HG03159 (cell line): ENCODE data around the gene STARD3.

Source experiments
- ATAC-seq: cut with Tn5 transposase; IDR thresholded peaks from one replicate; pipeline ENCODE4 v1.9.1; 2021; ENCODE audit warnings: mild to moderate bottlenecking, moderate library complexity; ENCODE audit not compliant: unreplicated experiment

STARD3 gene

GRCh38 chr17:39658346-39658745, 21.4 kb downstream of the STARD3 start:
- no peak for ATAC-seq

GRCh38 chr17:39658760-39659159, 21.8 kb downstream of the STARD3 start:
- ATAC-seq: no peak

GRCh38 chr17:39659279-39660010, 22.5 kb downstream of the STARD3 start:
- ATAC-seq: no peak

- no peak for ATAC-seq
Observed at GRCh38 chr17:39660011-39660360, 23.0 kb downstream of the STARD3 start.

- no peak for ATAC-seq
Observed at GRCh38 chr17:39660397-39661385, 23.7 kb downstream of the STARD3 start.

GRCh38 chr17:39661744-39662541, 25.0 kb downstream of the STARD3 start:
- ATAC-seq: no peak

- no peak for ATAC-seq
Observed at GRCh38 chr17:39662551-39663339, 25.8 kb downstream of the STARD3 start.

GRCh38 chr17:39663340-39663687, 26.4 kb downstream of the STARD3 start:
- no peak for ATAC-seq

- ATAC-seq: no peak
Observed at GRCh38 chr17:39663688-39664580, 27.0 kb downstream of the STARD3 start.

- ATAC-seq: no peak
Observed at GRCh38 chr17:39664581-39665561, 27.9 kb downstream of the STARD3 start, which contains the start of gene TCAP. Gene TCAP (plus strand): TSS chr17:39665349. CDS start chr17:39665360, 11 bp downstream.

GRCh38 chr17:39665642-39666224, 28.8 kb downstream of the STARD3 start:
- no peak for ATAC-seq

GRCh38 chr17:39666231-39666600, 29.3 kb downstream of the STARD3 start:
- ATAC-seq: no peak

- no peak for ATAC-seq
Observed at GRCh38 chr17:39666601-39667261, 29.8 kb downstream of the STARD3 start.

GRCh38 chr17:39667262-39667944, 30.5 kb downstream of the STARD3 start:
- ATAC-seq: no peak

- ATAC-seq: no peak
Observed at GRCh38 chr17:39667945-39668924, 31.3 kb downstream of the STARD3 start, which contains the start of gene PNMT. Gene PNMT (plus strand): TSS chr17:39668453. CDS start chr17:39668476, 23 bp downstream.
